Transverse colon (tissue), 4 donors: ENCODE results near the gene ZFP90.
A peak's percentile ranks its signal among the peaks of the same experiment; 100 is the strongest.

ENCODE experiments used
- POLR2A ChIP-seq: fragments of 450-650 bp; IDR thresholded peaks from one replicate; pipeline ENCODE4 v1.6.1; 2016; ENCODE audit warnings: antibody characterized with exemption, mild to moderate bottlenecking, moderate library complexity
- POLR2AphosphoS5 ChIP-seq, 3 donors: sonication (generic); formaldehyde crosslinking; IDR thresholded peaks; one replicate each; pipeline ENCODE4 v1.6.1; 2016; ENCODE audit warnings: antibody characterized with exemption in 3 of 3
- TF ChIP-seq, protein P1 (sequence below), 5 experiments: fragments of 200-600 bp in 3 of 5; fragments of 450-650 bp in 2 of 5; sonication (generic) in 3 of 5; IDR thresholded peaks; 1 replicate in 2 of 5; 2 replicates in 3 of 5; pipeline ENCODE4 v1.5.1; 2016 to 2017; ENCODE audit warnings: antibody characterized with exemption in 5 of 5, inconsistent platforms in 3 of 5, mild to moderate bottlenecking in 2 of 5, moderate library complexity in 1 of 5

DNA sequence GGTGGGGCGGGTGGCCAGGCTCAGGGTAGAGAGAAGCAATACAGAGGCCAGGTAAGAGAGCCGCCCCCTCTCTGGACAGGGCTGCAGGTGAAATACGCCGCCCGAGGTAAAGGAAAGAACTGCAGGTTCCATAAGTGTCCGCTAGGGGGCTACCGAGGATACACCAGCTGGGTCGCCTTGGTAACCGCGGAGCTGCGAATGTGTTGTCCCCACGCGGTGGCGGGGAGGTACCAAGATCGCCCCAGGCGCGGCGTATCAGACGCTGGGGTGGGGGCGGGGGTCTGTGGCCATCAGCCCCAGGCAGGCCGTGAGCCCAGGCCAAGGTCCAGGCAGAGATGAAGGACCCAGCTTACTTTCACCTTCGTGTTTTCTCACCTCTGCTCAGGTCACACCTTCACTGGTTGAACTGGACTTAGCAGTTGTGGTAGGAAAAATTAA lies 18.4 kb upstream of the ZFP90 start:
- TF ChIP-seq, protein P1, sequence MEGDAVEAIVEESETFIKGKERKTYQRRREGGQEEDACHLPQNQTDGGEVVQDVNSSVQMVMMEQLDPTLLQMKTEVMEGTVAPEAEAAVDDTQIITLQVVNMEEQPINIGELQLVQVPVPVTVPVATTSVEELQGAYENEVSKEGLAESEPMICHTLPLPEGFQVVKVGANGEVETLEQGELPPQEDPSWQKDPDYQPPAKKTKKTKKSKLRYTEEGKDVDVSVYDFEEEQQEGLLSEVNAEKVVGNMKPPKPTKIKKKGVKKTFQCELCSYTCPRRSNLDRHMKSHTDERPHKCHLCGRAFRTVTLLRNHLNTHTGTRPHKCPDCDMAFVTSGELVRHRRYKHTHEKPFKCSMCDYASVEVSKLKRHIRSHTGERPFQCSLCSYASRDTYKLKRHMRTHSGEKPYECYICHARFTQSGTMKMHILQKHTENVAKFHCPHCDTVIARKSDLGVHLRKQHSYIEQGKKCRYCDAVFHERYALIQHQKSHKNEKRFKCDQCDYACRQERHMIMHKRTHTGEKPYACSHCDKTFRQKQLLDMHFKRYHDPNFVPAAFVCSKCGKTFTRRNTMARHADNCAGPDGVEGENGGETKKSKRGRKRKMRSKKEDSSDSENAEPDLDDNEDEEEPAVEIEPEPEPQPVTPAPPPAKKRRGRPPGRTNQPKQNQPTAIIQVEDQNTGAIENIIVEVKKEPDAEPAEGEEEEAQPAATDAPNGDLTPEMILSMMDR (IDR thresholded peaks at IDR 0.05) = peak; percentile 98 to 99 (median 98)
- no peak for TF ChIP-seq POLR2A
- TF ChIP-seq POLR2AphosphoS5 (IDR thresholded peaks at IDR 0.05) = no peak
